SK-N-SH (cell line): ENCODE results near the gene MNS1. TPM values are rescaled to one million over a fixed set of nuclear protein-coding genes. Genes with fewer than 3 reads are reported as not detected.

Experiments used
- CTCF ChIA-PET: fragments of 300-600, 350-600 bp; formaldehyde crosslinking; extraction: SDS; loops from one replicate; lab custom pipeline; 2021; lab: Yijun Ruan, JAX
- POLR2A ChIA-PET: fragments of 350-600 bp; sonication (Branson Sonifier 250); formaldehyde crosslinking; extraction: SDS; loops from one replicate; lab custom pipeline; 2020; ENCODE audit warnings: antibody characterized with exemption, inconsistent platforms; lab: Yijun Ruan, JAX
- DNase-seq: peaks from one replicate; pipeline ENCODE4 v3.0.0; 2012
- H2AFZ ChIP-seq: fragments of 200-600 bp; sonication (generic); 2 replicates; pipeline ENCODE4 v1.8.1; 2016; ENCODE audit warnings: antibody characterized with exemption, mild to moderate bottlenecking, low read depth
- H3F3A ChIP-seq: fragments of 200-600 bp; sonication (generic); replicated peaks from 2 replicates; pipeline ENCODE3; 2016; ENCODE audit warnings: antibody characterized with exemption, mild to moderate bottlenecking; ENCODE audit not compliant: insufficient read depth
- H3K27ac ChIP-seq, 2 experiments: fragments of 200-500 bp in 1 of 2; fragments of 200-600 bp in 1 of 2; sonication (Bioruptor generic) in 1 of 2; sonication (generic), shearing (Covaris generic) in 1 of 2; 2 replicates each; pipeline versions ENCODE4 v1.5.1 to v1.6.1; 2014 to 2016; ENCODE audit warnings: low read depth in 2 of 2, inconsistent platforms in 1 of 2, low read length in 1 of 2, mild to moderate bottlenecking in 1 of 2, mixed read lengths in 1 of 2
- H3K27me3 ChIP-seq: fragments of 200-600 bp; sonication (generic), shearing (Covaris generic); 2 replicates; pipeline ENCODE4 v1.6.1; 2016; ENCODE audit warnings: mixed run types; ENCODE audit not compliant: insufficient read depth
- H3K36me3 ChIP-seq, 2 experiments: fragments of 200-500 bp in 1 of 2; fragments of 200-600 bp in 1 of 2; sonication (Bioruptor generic) in 1 of 2; sonication (generic) in 1 of 2; replicated peaks in 1 of 2; 2 replicates each; pipeline versions ENCODE3 to v1.5.1; 2014 to 2016; ENCODE audit warnings: low read length in 1 of 2, mild to moderate bottlenecking in 1 of 2; ENCODE audit not compliant: insufficient read depth in 2 of 2, control insufficient read depth in 1 of 2
- H3K4me1 ChIP-seq, 2 experiments: fragments of 200-500 bp in 1 of 2; fragments of 200-600 bp in 1 of 2; sonication (Bioruptor generic) in 1 of 2; sonication (generic), shearing (Covaris generic) in 1 of 2; 2 replicates each; pipeline versions ENCODE4 v1.5.1 to v1.6.1; 2014 to 2016; ENCODE audit warnings: low read depth in 1 of 2, low read length in 1 of 2, mixed run types in 1 of 2; ENCODE audit not compliant: insufficient read depth in 2 of 2, control insufficient read depth in 1 of 2
- H3K4me2 ChIP-seq: fragments of 200-600 bp; sonication (generic), shearing (Covaris generic); 2 replicates; pipeline ENCODE4 v1.6.1; 2017; ENCODE audit warnings: mixed run types
- H3K4me3 ChIP-seq, 2 experiments: fragments of 200-500 bp in 1 of 2; fragments of 200-600 bp in 1 of 2; sonication (Bioruptor generic) in 1 of 2; sonication (generic), shearing (Covaris generic) in 1 of 2; 2 replicates each; pipeline versions ENCODE4 v1.5.1 to v1.8.1; 2014 to 2016; ENCODE audit warnings: low read depth in 2 of 2, inconsistent platforms in 1 of 2, low read length in 1 of 2, mild to moderate bottlenecking in 1 of 2, mixed read lengths in 1 of 2, moderate library complexity in 1 of 2
- H3K79me2 ChIP-seq: fragments of 200-600 bp; sonication (generic); 2 replicates; pipeline ENCODE4 v1.8.1; 2017; ENCODE audit warnings: mild to moderate bottlenecking; ENCODE audit not compliant: insufficient read depth
- H3K9ac ChIP-seq: fragments of 200-600 bp; sonication (generic); 2 replicates; pipeline ENCODE4 v1.6.1; 2017; ENCODE audit warnings: mixed run types
- H3K9me2 ChIP-seq: fragments of 200-600 bp; sonication (generic); 2 replicates; pipeline ENCODE4 v1.6.1; 2017; ENCODE audit warnings: mixed run types
- H3K9me3 ChIP-seq: fragments of 200-600 bp; sonication (generic); 2 replicates; pipeline ENCODE4 v1.6.1; 2017; ENCODE audit warnings: mixed run types, mild to moderate bottlenecking, moderate library complexity
- H4K20me1 ChIP-seq: fragments of 200-600 bp; sonication (generic); 2 replicates; pipeline ENCODE4 v1.6.1; 2017; ENCODE audit warnings: mild to moderate bottlenecking, mixed run types; ENCODE audit not compliant: insufficient read depth
- ELF1 ChIP-seq: IDR thresholded peaks from 2 replicates; pipeline ENCODE4 v1.4.0; 2012
- EP300 ChIP-seq, 2 experiments: IDR thresholded peaks; 2 replicates each; pipeline versions ENCODE4 v1.4.0 to v1.6.1; 2012; ENCODE audit warnings: borderline replicate concordance in 1 of 2, low read depth in 1 of 2, low read length in 1 of 2
- EZH2phosphoT487 ChIP-seq: fragments of 200-600 bp; sonication (generic); IDR thresholded peaks from 2 replicates; pipeline ENCODE4 v1.6.1; 2017; ENCODE audit warnings: low read depth, mixed run types, mild to moderate bottlenecking, antibody characterized with exemption, moderate library complexity, borderline replicate concordance
- FOSL2 ChIP-seq: IDR thresholded peaks from 2 replicates; pipeline ENCODE4 v1.4.0; 2012; ENCODE audit warnings: low read depth, mild to moderate bottlenecking, moderate library complexity, borderline replicate concordance
- FOXJ3 ChIP-seq: sonication (generic); formaldehyde crosslinking; IDR thresholded peaks from 2 replicates; pipeline ENCODE4 v1.5.1; 2020; ENCODE audit warnings: mild to moderate bottlenecking, missing genetic modification reagents
- FOXM1 ChIP-seq: IDR thresholded peaks from 2 replicates; pipeline ENCODE4 v1.4.0; 2012; ENCODE audit warnings: low read depth, mild to moderate bottlenecking
- JUND ChIP-seq: IDR thresholded peaks from 2 replicates; pipeline ENCODE4 v1.4.0; 2012
- MXI1 ChIP-seq: IDR thresholded peaks from 2 replicates; pipeline ENCODE4 v1.6.1; 2012; ENCODE audit warnings: mild to moderate bottlenecking, low read depth, low read length, improper control_type of control experiment
- POLR2AphosphoS5 ChIP-seq: IDR thresholded peaks from 2 replicates; pipeline ENCODE4 v1.6.1; 2012; ENCODE audit warnings: low read depth, low read length
- RFX5 ChIP-seq: IDR thresholded peaks from 2 replicates; pipeline ENCODE4 v1.6.1; 2012; ENCODE audit warnings: mild to moderate bottlenecking, improper control_type of control experiment, low read length
- TAF1 ChIP-seq: IDR thresholded peaks from 2 replicates; pipeline ENCODE4 v1.6.1; 2012; ENCODE audit warnings: low read depth, mild to moderate bottlenecking, low read length, moderate library complexity, borderline replicate concordance
- TCF12 ChIP-seq: IDR thresholded peaks from 2 replicates; pipeline ENCODE4 v1.4.0; 2012
- YY1 ChIP-seq: IDR thresholded peaks from 2 replicates; pipeline ENCODE4 v1.4.0; 2012; ENCODE audit warnings: low read depth, mild to moderate bottlenecking
- WGBS: methylation state at CpG from one replicate; pipeline ENCODE4 v1.1.6; 2017; ENCODE audit warnings: low lambda C conversion rate; 5-methylcytosine and 5-hydroxymethylcytosine counted together
- polyA plus RNA-seq, 3 experiments: library from polyadenylated mRNA; depleted of rRNA; stranded (reverse); fragments of >200 nt; gene quantifications; 2 replicates each; pipeline ENCODE4 v1.2.3, GENCODE V29; 2012
- TF ChIP-seq, protein P1 (sequence below): fragments of 200-600 bp; sonication (generic); IDR thresholded peaks from 2 replicates; pipeline ENCODE4 v1.6.1; 2017; ENCODE audit warnings: antibody characterized with exemption, mild to moderate bottlenecking, moderate library complexity
- TF ChIP-seq, protein P2 (sequence below): IDR thresholded peaks from 2 replicates; pipeline ENCODE4 v1.4.0; 2012; ENCODE audit warnings: low read depth, borderline replicate concordance
- TF ChIP-seq, protein P3 (sequence below): IDR thresholded peaks from 2 replicates; pipeline ENCODE4 v1.6.1; 2012; ENCODE audit warnings: mild to moderate bottlenecking, low read depth, low read length, moderate library complexity
- TF ChIP-seq, protein P4 (sequence below): fragments of 150-350 bp; IDR thresholded peaks from 2 replicates; pipeline ENCODE4 v1.6.1; 2017; ENCODE audit warnings: antibody characterized with exemption, low read length, low read depth, borderline replicate concordance

MNS1 gene
- polyA plus RNA-seq, 1 of the 3 experiments (the other 2 are of a cell fraction), result 0.90 TPM

DNA sequence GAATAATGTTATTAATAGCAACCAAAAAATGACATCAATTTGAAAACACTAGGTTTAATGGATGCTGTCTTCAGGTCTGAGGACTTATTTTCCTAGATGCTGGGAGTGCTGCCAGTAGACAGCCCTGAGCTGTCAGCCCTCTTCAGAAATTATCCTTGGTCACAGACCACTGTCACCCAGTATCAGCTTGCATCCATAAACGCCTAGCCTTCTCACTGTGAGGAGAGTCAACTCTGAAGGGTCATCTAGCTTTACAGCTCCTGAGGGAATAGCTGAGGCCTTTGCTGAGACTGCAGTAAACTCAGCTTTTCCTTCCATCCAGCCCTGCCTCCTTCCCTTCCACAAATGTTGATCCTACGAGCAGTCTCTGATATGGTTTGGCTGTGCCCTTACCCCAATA is 19.4 kb upstream of the MNS1 start:
- Histone ChIP-seq H3K27me3 (no peaks in the 10 kb centered on the region), H3K4me3 (no peak overlapping the region), H3K36me3 (no peaks in the 10 kb centered on the region), H4K20me1 (no peaks in the 10 kb centered on the region), H3K9ac (no peak overlapping the region), H3K79me2 (no peaks in the 10 kb centered on the region), H3K4me1 (no peaks in the 10 kb centered on the region)
- TF ChIP-seq FOXJ3 (CRISPR knock-in tag) (no peak), TAF1 (no peak), YY1 (no peak), MXI1 (no peak), FOXM1 (no peak), EP300 (IDR thresholded peaks at IDR 0.05; ENCODE audit: borderline replicate concordance in 1 of 2, low read depth in 1 of 2, low read length in 1 of 2) (no peak), ELF1 (no peak)
- TF ChIP-seq, protein P1, sequence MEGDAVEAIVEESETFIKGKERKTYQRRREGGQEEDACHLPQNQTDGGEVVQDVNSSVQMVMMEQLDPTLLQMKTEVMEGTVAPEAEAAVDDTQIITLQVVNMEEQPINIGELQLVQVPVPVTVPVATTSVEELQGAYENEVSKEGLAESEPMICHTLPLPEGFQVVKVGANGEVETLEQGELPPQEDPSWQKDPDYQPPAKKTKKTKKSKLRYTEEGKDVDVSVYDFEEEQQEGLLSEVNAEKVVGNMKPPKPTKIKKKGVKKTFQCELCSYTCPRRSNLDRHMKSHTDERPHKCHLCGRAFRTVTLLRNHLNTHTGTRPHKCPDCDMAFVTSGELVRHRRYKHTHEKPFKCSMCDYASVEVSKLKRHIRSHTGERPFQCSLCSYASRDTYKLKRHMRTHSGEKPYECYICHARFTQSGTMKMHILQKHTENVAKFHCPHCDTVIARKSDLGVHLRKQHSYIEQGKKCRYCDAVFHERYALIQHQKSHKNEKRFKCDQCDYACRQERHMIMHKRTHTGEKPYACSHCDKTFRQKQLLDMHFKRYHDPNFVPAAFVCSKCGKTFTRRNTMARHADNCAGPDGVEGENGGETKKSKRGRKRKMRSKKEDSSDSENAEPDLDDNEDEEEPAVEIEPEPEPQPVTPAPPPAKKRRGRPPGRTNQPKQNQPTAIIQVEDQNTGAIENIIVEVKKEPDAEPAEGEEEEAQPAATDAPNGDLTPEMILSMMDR, result no peak
- TF ChIP-seq, protein P2, sequence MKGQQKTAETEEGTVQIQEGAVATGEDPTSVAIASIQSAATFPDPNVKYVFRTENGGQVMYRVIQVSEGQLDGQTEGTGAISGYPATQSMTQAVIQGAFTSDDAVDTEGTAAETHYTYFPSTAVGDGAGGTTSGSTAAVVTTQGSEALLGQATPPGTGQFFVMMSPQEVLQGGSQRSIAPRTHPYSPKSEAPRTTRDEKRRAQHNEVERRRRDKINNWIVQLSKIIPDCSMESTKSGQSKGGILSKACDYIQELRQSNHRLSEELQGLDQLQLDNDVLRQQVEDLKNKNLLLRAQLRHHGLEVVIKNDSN, result no peak
- TF ChIP-seq, protein P3, sequence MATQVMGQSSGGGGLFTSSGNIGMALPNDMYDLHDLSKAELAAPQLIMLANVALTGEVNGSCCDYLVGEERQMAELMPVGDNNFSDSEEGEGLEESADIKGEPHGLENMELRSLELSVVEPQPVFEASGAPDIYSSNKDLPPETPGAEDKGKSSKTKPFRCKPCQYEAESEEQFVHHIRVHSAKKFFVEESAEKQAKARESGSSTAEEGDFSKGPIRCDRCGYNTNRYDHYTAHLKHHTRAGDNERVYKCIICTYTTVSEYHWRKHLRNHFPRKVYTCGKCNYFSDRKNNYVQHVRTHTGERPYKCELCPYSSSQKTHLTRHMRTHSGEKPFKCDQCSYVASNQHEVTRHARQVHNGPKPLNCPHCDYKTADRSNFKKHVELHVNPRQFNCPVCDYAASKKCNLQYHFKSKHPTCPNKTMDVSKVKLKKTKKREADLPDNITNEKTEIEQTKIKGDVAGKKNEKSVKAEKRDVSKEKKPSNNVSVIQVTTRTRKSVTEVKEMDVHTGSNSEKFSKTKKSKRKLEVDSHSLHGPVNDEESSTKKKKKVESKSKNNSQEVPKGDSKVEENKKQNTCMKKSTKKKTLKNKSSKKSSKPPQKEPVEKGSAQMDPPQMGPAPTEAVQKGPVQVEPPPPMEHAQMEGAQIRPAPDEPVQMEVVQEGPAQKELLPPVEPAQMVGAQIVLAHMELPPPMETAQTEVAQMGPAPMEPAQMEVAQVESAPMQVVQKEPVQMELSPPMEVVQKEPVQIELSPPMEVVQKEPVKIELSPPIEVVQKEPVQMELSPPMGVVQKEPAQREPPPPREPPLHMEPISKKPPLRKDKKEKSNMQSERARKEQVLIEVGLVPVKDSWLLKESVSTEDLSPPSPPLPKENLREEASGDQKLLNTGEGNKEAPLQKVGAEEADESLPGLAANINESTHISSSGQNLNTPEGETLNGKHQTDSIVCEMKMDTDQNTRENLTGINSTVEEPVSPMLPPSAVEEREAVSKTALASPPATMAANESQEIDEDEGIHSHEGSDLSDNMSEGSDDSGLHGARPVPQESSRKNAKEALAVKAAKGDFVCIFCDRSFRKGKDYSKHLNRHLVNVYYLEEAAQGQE, result no peak
- TF ChIP-seq, all 33 proteins: peak for 0
- H3K4me2 ChIP-seq, result no peak overlapping the region
- H3K9me2 ChIP-seq, result no peaks in the 10 kb centered on the region
- H3F3A ChIP-seq, result no peaks in the 10 kb centered on the region
- ChIA-PET CTCF (interaction anchor here (0.9 to 2.9 kb wide), 3 partner anchors 8 to 12 kb away, joined by 4 to 26 read pairs (median 6); no protein-coding TSS in a partner anchor), POLR2A (no interaction called here)
- no peak for DNase-seq
- 71% methylated on average over 2 of the region's 2 CpGs for WGBS
- no peak overlapping the region for H3K27ac ChIP-seq
- H2AFZ ChIP-seq, result no peak overlapping the region
- no peaks in the 10 kb centered on the region; the same call in 1 of the 2 replicates for H3K9me3 ChIP-seq

DNA sequence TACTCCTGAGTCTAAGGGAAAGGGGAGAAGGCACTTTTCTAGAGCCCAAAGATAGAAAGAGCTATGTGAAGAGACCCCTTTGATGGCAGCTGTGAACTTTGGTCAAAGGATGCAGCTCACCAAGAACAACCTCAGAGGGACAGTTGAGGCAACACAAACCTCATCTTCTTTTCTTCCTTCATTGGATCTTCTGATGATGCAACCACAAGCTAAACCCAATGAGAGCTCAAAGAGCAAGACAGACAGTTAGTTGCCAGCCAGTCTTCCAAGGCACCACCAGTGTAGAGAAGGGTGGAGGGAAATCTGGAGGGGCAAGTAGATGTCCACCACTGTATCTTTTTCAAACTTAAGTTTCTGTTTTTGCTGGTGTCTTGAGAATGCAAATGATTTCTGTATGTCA is 10.4 kb upstream of the MNS1 start:
- Histone ChIP-seq H3K4me2 (no peak overlapping the region), H3K9me2 (no peaks in the 10 kb centered on the region)
- CTCF ChIA-PET, result no interaction called here
- TF ChIP-seq RFX5 (no peak), EZH2phosphoT487 (no peak), JUND (no peak), FOXM1 (no peak), TCF12 (no peak), ELF1 (no peak), POLR2AphosphoS5 (no peak), FOSL2 (no peak)
- TF ChIP-seq, protein P4, sequence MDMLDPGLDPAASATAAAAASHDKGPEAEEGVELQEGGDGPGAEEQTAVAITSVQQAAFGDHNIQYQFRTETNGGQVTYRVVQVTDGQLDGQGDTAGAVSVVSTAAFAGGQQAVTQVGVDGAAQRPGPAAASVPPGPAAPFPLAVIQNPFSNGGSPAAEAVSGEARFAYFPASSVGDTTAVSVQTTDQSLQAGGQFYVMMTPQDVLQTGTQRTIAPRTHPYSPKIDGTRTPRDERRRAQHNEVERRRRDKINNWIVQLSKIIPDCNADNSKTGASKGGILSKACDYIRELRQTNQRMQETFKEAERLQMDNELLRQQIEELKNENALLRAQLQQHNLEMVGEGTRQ, result no peak
- TF ChIP-seq, protein P3, result no peak

More for the DNA sequence above, 10.4 kb upstream of the MNS1 start:
- POLR2A ChIA-PET, result no interaction called here
- Histone ChIP-seq H3K9ac (no peak overlapping the region), H3K27me3 (no peaks in the 10 kb centered on the region), H3K79me2 (no peaks in the 10 kb centered on the region), H3K36me3 (no peaks in the 10 kb centered on the region), H2AFZ (no peak overlapping the region), H4K20me1 (no peaks in the 10 kb centered on the region), H3K4me3 (no peak overlapping the region), H3F3A (no peaks in the 10 kb centered on the region), H3K27ac (no peak overlapping the region), H3K9me3 (no peaks in the 10 kb centered on the region), H3K4me1 (peaks cover 0 to 12% of the 10 kb centered on the region in 2 experiments; a peak in 2 of 4 replicates)
- DNase-seq, result no peak
